T-helper 17 cell (primary cell): ENCODE results near the gene NUDT1. TPM values are rescaled to one million over a fixed set of nuclear protein-coding genes. Genes with fewer than 3 reads are reported as not detected.
A peak's percentile ranks its signal among the peaks of the same experiment; 100 is the strongest.

ENCODE experiments used
- ATAC-seq: fragments of 150-1000 bp; cut with Tn5 transposase; 2 replicates; pipeline ENCODE4 v1.10.0; 2021; ENCODE audit warnings: mild to moderate bottlenecking, moderate library complexity
- DNase-seq, 3 donors: peaks; one replicate each; pipeline versions ENCODE4 v3.0.0 to v3.0.0-alpha.2; 2020 to 2021
- H3K9me3 ChIP-seq: one replicate; pipeline ENCODE4 v1.7.0; 2013; ENCODE audit warnings: low read length, mild to moderate bottlenecking; ENCODE audit not compliant: control insufficient read depth, poor library complexity, severe bottlenecking
- H3K27ac Mint-ChIP-seq: one replicate; pipeline ENCODE4 v1.8.0; 2022; ENCODE audit warnings: mild to moderate bottlenecking, moderate library complexity, mixed read lengths
- H3K27me3 Mint-ChIP-seq: one replicate; pipeline ENCODE4 v1.8.0; 2022; ENCODE audit warnings: mixed read lengths
- H3K36me3 Mint-ChIP-seq: one replicate; pipeline ENCODE4 v1.8.0; 2022; ENCODE audit warnings: low read depth, mixed read lengths
- H3K4me1 Mint-ChIP-seq: one replicate; pipeline ENCODE4 v1.8.0; 2022; ENCODE audit warnings: mild to moderate bottlenecking, mixed read lengths
- H3K4me3 Mint-ChIP-seq: one replicate; pipeline ENCODE4 v1.8.0; 2022; ENCODE audit warnings: mild to moderate bottlenecking, moderate library complexity, mixed read lengths
- total RNA-seq, 4 donors: library from RNA in 2 of 4; stranded (reverse) in 2 of 4; gene quantifications; one replicate each; pipeline ENCODE4 v1.2.3 and lab custom pipeline; 2022 to 2026

The NUDT1 gene
- total RNA-seq, 2 donors from 2014 or later, result 12.7 to 16.2 TPM

GRCh38 chr7:2280424-2280823, 38.4 kb downstream of the NUDT1 start:
- ATAC-seq (no peak), DNase-seq (no peak)
- no peaks in the 10 kb centered on the region for H3K36me3 Mint-ChIP-seq
- peaks cover 3% of the 10 kb centered on the region for H3K4me1 Mint-ChIP-seq
- no peaks in the 10 kb centered on the region for H3K27me3 Mint-ChIP-seq
- H3K9me3 ChIP-seq, result no peaks in the 10 kb centered on the region
- H3K27ac Mint-ChIP-seq, result no peak overlapping the region
- no peak overlapping the region for H3K4me3 Mint-ChIP-seq

- no peaks in the 10 kb centered on the region for H3K27me3 Mint-ChIP-seq
- H3K4me3 Mint-ChIP-seq, result no peak overlapping the region
- peaks cover 3% of the 10 kb centered on the region for H3K4me1 Mint-ChIP-seq
- H3K9me3 ChIP-seq, result no peaks in the 10 kb centered on the region
- DNase-seq, result no peak
- no peaks in the 10 kb centered on the region for H3K36me3 Mint-ChIP-seq
- H3K27ac Mint-ChIP-seq, result no peak overlapping the region
- no peak for ATAC-seq
Measured at GRCh38 chr7:2281541-2281940, 39.5 kb downstream of the NUDT1 start.

- no peak overlapping the region for H3K27ac Mint-ChIP-seq
- H3K4me1 Mint-ChIP-seq, result peaks cover 3% of the 10 kb centered on the region
- no peaks in the 10 kb centered on the region for H3K36me3 Mint-ChIP-seq
Measured at GRCh38 chr7:2282185-2282751, 40.2 kb downstream of the NUDT1 start.

GRCh38 chr7:2283074-2283473, 41.0 kb downstream of the NUDT1 start:
- Mint-ChIP-seq H3K36me3 (no peaks in the 10 kb centered on the region), H3K27ac (no peak overlapping the region), H3K27me3 (no peaks in the 10 kb centered on the region), H3K4me3 (no peak overlapping the region), H3K4me1 (peaks cover 3% of the 10 kb centered on the region)
- no peaks in the 10 kb centered on the region for H3K9me3 ChIP-seq
- ATAC-seq (no peak), DNase-seq (no peak)

More at GRCh38 chr7:2282185-2282751, 40.2 kb downstream of the NUDT1 start:
- DNase-seq (no peak), ATAC-seq (no peak)
- H3K9me3 ChIP-seq, result no peaks in the 10 kb centered on the region
- no peaks in the 10 kb centered on the region for H3K27me3 Mint-ChIP-seq
- H3K4me3 Mint-ChIP-seq, result no peak overlapping the region

GRCh38 chr7:2287745-2288144, 45.7 kb downstream of the NUDT1 start:
- ATAC-seq (no peak), DNase-seq (no peak)
- H3K9me3 ChIP-seq, result no peaks in the 10 kb centered on the region
- Mint-ChIP-seq H3K4me1 (peaks cover 4% of the 10 kb centered on the region), H3K36me3 (no peaks in the 10 kb centered on the region), H3K4me3 (no peak overlapping the region), H3K27me3 (no peaks in the 10 kb centered on the region), H3K27ac (no peak overlapping the region)

GRCh38 chr7:2288503-2288902, 46.5 kb downstream of the NUDT1 start:
- peaks cover 4% of the 10 kb centered on the region for H3K4me1 Mint-ChIP-seq
- ATAC-seq (peak; percentile 60), DNase-seq (no peak)
- no peak overlapping the region for H3K4me3 Mint-ChIP-seq
- no peaks in the 10 kb centered on the region for H3K9me3 ChIP-seq
- no peak overlapping the region for H3K27ac Mint-ChIP-seq
- no peaks in the 10 kb centered on the region for H3K36me3 Mint-ChIP-seq
- no peaks in the 10 kb centered on the region for H3K27me3 Mint-ChIP-seq

- ATAC-seq (no peak), DNase-seq (no peak)
- H3K9me3 ChIP-seq, result no peaks in the 10 kb centered on the region
- Mint-ChIP-seq H3K4me1 (peaks cover 4% of the 10 kb centered on the region), H3K27me3 (no peaks in the 10 kb centered on the region), H3K4me3 (no peak overlapping the region), H3K27ac (peak overlapping the region; percentile 51), H3K36me3 (no peaks in the 10 kb centered on the region)
Measured at GRCh38 chr7:2289111-2289586, 47.1 kb downstream of the NUDT1 start.

- Mint-ChIP-seq H3K36me3 (no peaks in the 10 kb centered on the region), H3K27ac (peak overlapping the region; percentile 51), H3K27me3 (no peaks in the 10 kb centered on the region), H3K4me1 (peaks cover 4% of the 10 kb centered on the region), H3K4me3 (no peak overlapping the region)
- no peaks in the 10 kb centered on the region for H3K9me3 ChIP-seq
- ATAC-seq (no peak), DNase-seq (no peak)
Measured at GRCh38 chr7:2289621-2290020, 47.6 kb downstream of the NUDT1 start.

GRCh38 chr7:2290877-2291276, 48.9 kb downstream of the NUDT1 start:
- Mint-ChIP-seq H3K27me3 (no peaks in the 10 kb centered on the region), H3K27ac (no peak overlapping the region), H3K4me3 (no peak overlapping the region), H3K4me1 (peaks cover 4% of the 10 kb centered on the region), H3K36me3 (no peaks in the 10 kb centered on the region)
- H3K9me3 ChIP-seq, result no peaks in the 10 kb centered on the region
- ATAC-seq, result no peak
- DNase-seq, result no peak

GRCh38 chr7:2295936-2296620, 54.1 kb downstream of the NUDT1 start:
- Mint-ChIP-seq H3K4me3 (no peak overlapping the region), H3K4me1 (peaks cover 8% of the 10 kb centered on the region), H3K36me3 (no peaks in the 10 kb centered on the region), H3K27me3 (no peaks in the 10 kb centered on the region), H3K27ac (no peak overlapping the region)
- H3K9me3 ChIP-seq, result no peaks in the 10 kb centered on the region
- DNase-seq (no peak), ATAC-seq (no peak)

GRCh38 chr7:2296832-2297231, 54.8 kb downstream of the NUDT1 start:
- Mint-ChIP-seq H3K4me3 (no peak overlapping the region), H3K27me3 (no peaks in the 10 kb centered on the region), H3K36me3 (no peaks in the 10 kb centered on the region), H3K27ac (no peak overlapping the region), H3K4me1 (peaks cover 6% of the 10 kb centered on the region)
- H3K9me3 ChIP-seq, result no peaks in the 10 kb centered on the region
- ATAC-seq (no peak), DNase-seq (no peak)

GRCh38 chr7:2299131-2299829, 57.3 kb downstream of the NUDT1 start:
- Mint-ChIP-seq H3K4me1 (peaks cover 6% of the 10 kb centered on the region), H3K27ac (no peak overlapping the region), H3K36me3 (no peaks in the 10 kb centered on the region), H3K4me3 (no peak overlapping the region), H3K27me3 (no peaks in the 10 kb centered on the region)
- H3K9me3 ChIP-seq, result no peaks in the 10 kb centered on the region
- ATAC-seq, result peak; percentile 20
- DNase-seq, result no peak

- ATAC-seq (no peak), DNase-seq (no peak)
- no peaks in the 10 kb centered on the region for H3K36me3 Mint-ChIP-seq
- no peak overlapping the region for H3K27ac Mint-ChIP-seq
- no peaks in the 10 kb centered on the region for H3K27me3 Mint-ChIP-seq
- no peaks in the 10 kb centered on the region for H3K9me3 ChIP-seq
- no peak overlapping the region for H3K4me3 Mint-ChIP-seq
- peaks cover 6% of the 10 kb centered on the region for H3K4me1 Mint-ChIP-seq
Measured at GRCh38 chr7:2299870-2300512, 58.0 kb downstream of the NUDT1 start.
